Gastrocnemius medialis (tissue), 4 donors: ENCODE data around the gene NEB. TPM values are rescaled to one million over a fixed set of nuclear protein-coding genes. Genes with fewer than 3 reads are reported as not detected.

Experiments
- ATAC-seq, 2 donors: fragments of 150-250 bp; one replicate each; pipeline ENCODE4 v1.9.1; 2016
- DNase-seq, 2 donors: peaks; one replicate each; pipeline ENCODE4 v3.0.0-alpha.2; 2019
- H3K27ac ChIP-seq, 4 donors: fragments of 200-600 bp; sonication (generic); 1 replicate in 1 of 4; 2 replicates in 3 of 4; pipeline ENCODE4 v1.5.1; 2016 to 2018; ENCODE audit warnings: mild to moderate bottlenecking in 2 of 4, moderate library complexity in 1 of 4
- H3K27me3 ChIP-seq, 3 donors: fragments of 200-600 bp; sonication (generic) in 2 of 3; 1 replicate in 1 of 3; 2 replicates in 2 of 3; pipeline versions ENCODE4 v1.5.1 to v1.6.0; 2016 to 2019; ENCODE audit warnings: mild to moderate bottlenecking in 1 of 3, moderate library complexity in 1 of 3
- H3K36me3 ChIP-seq, 2 donors: fragments of 200-600 bp; sonication (generic) in 1 of 2; one replicate each; pipeline ENCODE4 v1.5.1; 2017 to 2018
- H3K4me1 ChIP-seq, 2 donors: fragments of 200-600 bp; sonication (generic) in 1 of 2; one replicate each; pipeline ENCODE4 v1.5.1; 2016 to 2017; ENCODE audit warnings: mild to moderate bottlenecking in 2 of 2
- H3K4me3 ChIP-seq, 4 donors: fragments of 200-600 bp; sonication (generic) in 3 of 4; 1 replicate in 1 of 4; 2 replicates in 3 of 4; pipeline ENCODE4 v1.5.1; 2016 to 2019; ENCODE audit warnings: mild to moderate bottlenecking in 2 of 4
- H3K9me3 ChIP-seq, 3 donors: fragments of 200-600 bp; sonication (generic) in 2 of 3; 1 replicate in 1 of 3; 2 replicates in 2 of 3; pipeline ENCODE4 v1.5.1; 2016 to 2019
- POLR2A ChIP-seq, 2 donors: fragments of 450-650 bp; IDR thresholded peaks; one replicate each; pipeline ENCODE4 v1.6.1; 2017; ENCODE audit warnings: antibody characterized with exemption in 2 of 2, mild to moderate bottlenecking in 2 of 2, moderate library complexity in 2 of 2
- in situ Hi-C, 4 donors: fragments of 200-750 bp; cut with MboI; loops; one replicate each; pipeline versions ENCODE4 v1.15.0 to v1.8.0; 2017; ENCODE audit warnings: low sequenced_read_pairs in 4 of 4
- intact Hi-C: fragments of 100-400 bp; cut with DNase I; formaldehyde crosslinking; loops from one replicate; pipeline ENCODE4 v1.15.1; 2023; ENCODE audit warnings: low total_unique reads
- total RNA-seq, 4 donors: library from RNA; depleted of rRNA; stranded (reverse); fragments of >200 nt; gene quantifications; one replicate each; pipeline versions ENCODE4 v1.1.0 to v1.2.3, GENCODE V29; 2016
- TF ChIP-seq, protein P1 (sequence below), 5 experiments: fragments of 450-650 bp in 3 of 5; fragments of 200-600 bp in 2 of 5; sonication (generic) in 2 of 5; IDR thresholded peaks in 4 of 5; conservative IDR thresholded peaks in 1 of 5; 1 replicate in 4 of 5; 2 replicates in 1 of 5; pipeline ENCODE4 v1.5.1; 2016 to 2019; ENCODE audit warnings: antibody characterized with exemption in 5 of 5, mild to moderate bottlenecking in 3 of 5, moderate library complexity in 3 of 5

The NEB gene
- total RNA-seq, 4 donors from 2014 or later, result 6,824 to 7,704 (median 7,108) TPM

GRCh38 chr2:151619337-151619989 is 114.8 kb downstream of the NEB start:
- Histone ChIP-seq H3K27ac (peak overlapping the region in 3 of 4 donors; percentile 13 to 54 (median 51)), H3K27me3 (no peaks in the 10 kb centered on the region), H3K4me3 (no peak overlapping the region), H3K36me3 (peaks cover 0 to 98% of the 10 kb centered on the region in 2 donors), H3K4me1 (peaks cover 0 to 11% of the 10 kb centered on the region in 2 donors), H3K9me3 (no peaks in the 10 kb centered on the region)
- in situ Hi-C loops (loop anchor here in 2 of 4 donors (25.0 kb wide), 1 partner anchor 393 kb away; no protein-coding TSS in a partner anchor), intact Hi-C loops (loop anchor here (5.0 kb wide), 3 partner anchors 48 to 112 kb away; no protein-coding TSS in a partner anchor)
- ATAC-seq (peak in 1 of 2 donors; percentile 45), DNase-seq (no peak)
- no peak for TF ChIP-seq POLR2A (IDR thresholded peaks at IDR 0.05)
- TF ChIP-seq, protein P1, sequence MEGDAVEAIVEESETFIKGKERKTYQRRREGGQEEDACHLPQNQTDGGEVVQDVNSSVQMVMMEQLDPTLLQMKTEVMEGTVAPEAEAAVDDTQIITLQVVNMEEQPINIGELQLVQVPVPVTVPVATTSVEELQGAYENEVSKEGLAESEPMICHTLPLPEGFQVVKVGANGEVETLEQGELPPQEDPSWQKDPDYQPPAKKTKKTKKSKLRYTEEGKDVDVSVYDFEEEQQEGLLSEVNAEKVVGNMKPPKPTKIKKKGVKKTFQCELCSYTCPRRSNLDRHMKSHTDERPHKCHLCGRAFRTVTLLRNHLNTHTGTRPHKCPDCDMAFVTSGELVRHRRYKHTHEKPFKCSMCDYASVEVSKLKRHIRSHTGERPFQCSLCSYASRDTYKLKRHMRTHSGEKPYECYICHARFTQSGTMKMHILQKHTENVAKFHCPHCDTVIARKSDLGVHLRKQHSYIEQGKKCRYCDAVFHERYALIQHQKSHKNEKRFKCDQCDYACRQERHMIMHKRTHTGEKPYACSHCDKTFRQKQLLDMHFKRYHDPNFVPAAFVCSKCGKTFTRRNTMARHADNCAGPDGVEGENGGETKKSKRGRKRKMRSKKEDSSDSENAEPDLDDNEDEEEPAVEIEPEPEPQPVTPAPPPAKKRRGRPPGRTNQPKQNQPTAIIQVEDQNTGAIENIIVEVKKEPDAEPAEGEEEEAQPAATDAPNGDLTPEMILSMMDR (IDR thresholded peaks at IDR 0.05 in 4 of 5, conservative IDR thresholded peaks at IDR 0.05 in 1 of 5), result no peak

DNA sequence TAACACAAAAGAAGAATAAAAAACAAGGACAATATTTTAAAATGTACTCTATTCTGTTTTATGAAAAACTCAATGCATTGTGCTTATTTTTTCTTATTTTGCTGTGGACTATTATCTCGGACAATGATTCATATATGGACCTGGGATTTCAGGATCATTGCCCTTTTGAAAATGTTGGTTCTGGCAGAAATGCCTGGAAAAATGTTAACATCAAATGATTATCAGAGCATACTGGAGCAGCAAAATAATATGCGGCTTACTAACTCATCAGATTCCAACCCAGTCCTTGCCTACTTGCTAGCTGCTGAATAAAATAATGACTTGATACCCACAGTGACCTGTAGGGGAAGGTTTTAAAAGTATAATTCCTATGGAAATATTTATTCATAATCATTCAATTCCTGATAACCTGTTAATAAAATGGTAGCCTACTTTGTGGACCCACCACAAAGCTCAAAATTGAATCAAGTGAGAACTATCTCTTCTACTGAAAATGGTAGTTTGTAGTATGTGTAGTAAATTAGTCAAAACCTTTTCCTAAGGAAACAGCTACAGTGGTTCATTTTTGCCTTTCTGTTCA is 117.4 kb downstream of the NEB start:
- ATAC-seq (no peak), DNase-seq (no peak)
- Histone ChIP-seq H3K4me3 (no peak overlapping the region), H3K36me3 (peaks cover 0 to 98% of the 10 kb centered on the region in 2 donors), H3K27me3 (no peaks in the 10 kb centered on the region), H3K9me3 (no peaks in the 10 kb centered on the region), H3K27ac (peak overlapping the region in 1 of 4 donors; percentile 30), H3K4me1 (peaks cover 0 to 4% of the 10 kb centered on the region in 2 donors)
- intact Hi-C loops, result loop anchor here (5.0 kb wide), 3 partner anchors 50 to 110 kb away; no protein-coding TSS in a partner anchor
- TF ChIP-seq, protein P1 (IDR thresholded peaks at IDR 0.05 in 4 of 5, conservative IDR thresholded peaks at IDR 0.05 in 1 of 5), result no peak
- no peak for TF ChIP-seq POLR2A (IDR thresholded peaks at IDR 0.05)
- in situ Hi-C loops, result loop anchor here in 2 of 4 donors (25.0 kb wide), 1 partner anchor 395 kb away; no protein-coding TSS in a partner anchor

DNA sequence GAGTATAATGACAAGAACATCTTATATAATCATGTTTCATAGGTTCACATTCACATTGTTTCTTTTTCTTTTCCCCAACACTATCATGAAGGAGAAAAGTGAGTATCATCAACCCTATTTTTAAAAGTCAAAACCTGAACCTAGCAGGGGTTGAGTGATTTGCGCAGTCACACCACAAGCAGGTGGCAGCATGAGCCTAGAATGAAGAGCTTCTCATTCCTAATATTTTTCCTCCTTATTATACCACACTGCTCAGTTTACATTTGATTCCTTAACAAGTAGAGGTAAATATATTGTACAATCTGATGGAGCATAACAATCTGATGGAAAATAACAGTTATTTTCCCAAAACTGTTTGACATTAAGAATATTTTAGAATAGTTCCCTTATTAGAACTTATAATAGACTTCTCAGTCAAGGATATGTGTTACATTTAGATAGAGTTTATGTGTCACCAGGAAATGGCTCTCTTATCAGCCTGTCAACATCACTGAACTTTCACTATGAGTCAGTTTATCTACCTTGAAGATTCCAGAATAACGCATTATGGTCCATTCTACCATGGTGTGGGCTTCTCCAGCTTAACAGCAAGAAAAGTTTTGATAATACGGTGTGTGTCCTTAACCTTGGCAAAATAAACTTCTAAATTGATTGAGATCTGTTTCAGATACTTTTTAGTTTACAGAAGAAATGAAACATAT is 119.5 kb downstream of the NEB start:
- H3K27me3 ChIP-seq, result no peaks in the 10 kb centered on the region
- peaks cover 0 to 4% of the 10 kb centered on the region in 2 donors for H3K4me1 ChIP-seq
- DNase-seq (no peak), ATAC-seq (no peak)
- peak overlapping the region in 3 of 4 donors; percentile 2 to 30 (median 30) for H3K27ac ChIP-seq
- in situ Hi-C loops (loop anchor here in 2 of 4 donors (25.0 kb wide), 1 partner anchor 398 kb away; no protein-coding TSS in a partner anchor), intact Hi-C loops (loop anchor here (5.0 kb wide), 3 partner anchors 53 to 107 kb away; no protein-coding TSS in a partner anchor)
- no peaks in the 10 kb centered on the region for H3K9me3 ChIP-seq
- TF ChIP-seq, protein P1 (IDR thresholded peaks at IDR 0.05 in 4 of 5, conservative IDR thresholded peaks at IDR 0.05 in 1 of 5), result no peak
- no peak for TF ChIP-seq POLR2A (IDR thresholded peaks at IDR 0.05)
- peaks cover 0 to 98% of the 10 kb centered on the region in 2 donors for H3K36me3 ChIP-seq
- no peak overlapping the region for H3K4me3 ChIP-seq

- no peak for DNase-seq
- Histone ChIP-seq H3K36me3 (peaks cover 0 to 98% of the 10 kb centered on the region in 2 donors), H3K27me3 (no peaks in the 10 kb centered on the region), H3K27ac (peak overlapping the region in 1 of 4 donors; percentile 32), H3K9me3 (no peaks in the 10 kb centered on the region), H3K4me1 (peaks cover 4 to 5% of the 10 kb centered on the region in 2 donors), H3K4me3 (no peak overlapping the region)
- in situ Hi-C loops (loop anchor here in 2 of 4 donors (25.0 kb wide), 1 partner anchor 398 kb away; no protein-coding TSS in a partner anchor), intact Hi-C loops (no loop called here)
- no peak for TF ChIP-seq POLR2A (IDR thresholded peaks at IDR 0.05)
- TF ChIP-seq, protein P1 (IDR thresholded peaks at IDR 0.05 in 4 of 5, conservative IDR thresholded peaks at IDR 0.05 in 1 of 5), result no peak
- no peak for ATAC-seq
Observed at GRCh38 chr2:151614159-151614558, 120.1 kb downstream of the NEB start.
